ENCODE data around the gene BICRAL. TPM values are rescaled to one million over a fixed set of nuclear protein-coding genes. Genes with fewer than 3 reads are reported as not detected.

Gene BICRAL
- total and polyA plus RNA-seq, 9 of the 15 experiments (the other 6 are each of a cell fraction or from before 2014, with no cell fraction given) = 1.2 to 11.9 (median 5.6) TPM

GRCh38 chr6:42745640-42746462 is 36.0 kb upstream of the BICRAL start, which contains the start of gene TBCC (continued):
- TF ChIP-seq, protein P1, sequence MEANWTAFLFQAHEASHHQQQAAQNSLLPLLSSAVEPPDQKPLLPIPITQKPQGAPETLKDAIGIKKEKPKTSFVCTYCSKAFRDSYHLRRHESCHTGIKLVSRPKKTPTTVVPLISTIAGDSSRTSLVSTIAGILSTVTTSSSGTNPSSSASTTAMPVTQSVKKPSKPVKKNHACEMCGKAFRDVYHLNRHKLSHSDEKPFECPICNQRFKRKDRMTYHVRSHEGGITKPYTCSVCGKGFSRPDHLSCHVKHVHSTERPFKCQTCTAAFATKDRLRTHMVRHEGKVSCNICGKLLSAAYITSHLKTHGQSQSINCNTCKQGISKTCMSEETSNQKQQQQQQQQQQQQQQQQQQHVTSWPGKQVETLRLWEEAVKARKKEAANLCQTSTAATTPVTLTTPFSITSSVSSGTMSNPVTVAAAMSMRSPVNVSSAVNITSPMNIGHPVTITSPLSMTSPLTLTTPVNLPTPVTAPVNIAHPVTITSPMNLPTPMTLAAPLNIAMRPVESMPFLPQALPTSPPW (CRISPR knock-in tag; IDR thresholded peaks at IDR 0.05) = peak; percentile 97
- TF ChIP-seq ATF2 (CRISPR knock-in tag; IDR thresholded peaks at IDR 0.05) (no peak; the same call in 1 of the 2 replicates), ZNF212 (CRISPR knock-in tag; IDR thresholded peaks at IDR 0.05) (no peak), ZNF263 (CRISPR knock-in tag; IDR thresholded peaks at IDR 0.05; ENCODE audit: borderline replicate concordance) (peak; percentile 30; the same call in 1 of the 2 replicates), LCOR (CRISPR knock-in tag; IDR thresholded peaks at IDR 0.05) (no peak; the same call in 1 of the 2 replicates), FOXP1 (CRISPR knock-in tag; IDR thresholded peaks at IDR 0.05) (no peak; the same call in 1 of the 2 replicates), SNIP1 (IDR thresholded peaks at IDR 0.05; ENCODE audit: low read depth) (no peak), ZFX (CRISPR knock-in tag; IDR thresholded peaks at IDR 0.05) (peak; percentile 90), ZNF583 (CRISPR knock-in tag; IDR thresholded peaks at IDR 0.05) (no peak), ZFP1 (CRISPR knock-in tag; IDR thresholded peaks at IDR 0.05) (no peak), NFATC3 (IDR thresholded peaks at IDR 0.05) (no peak), TFAM (CRISPR knock-in tag; conservative IDR thresholded peaks at IDR 0.05) (no peak), GABPB1 (CRISPR knock-in tag; IDR thresholded peaks at IDR 0.05) (no peak; the same call in 1 of the 2 replicates), ZNF639 (CRISPR knock-in tag; conservative IDR thresholded peaks at IDR 0.05 in 1 of 2, IDR thresholded peaks at IDR 0.05 in 1 of 2) (peak in 1 of 2 experiments; percentile 61; a peak in 1 of 4 replicates), ZNF551 (CRISPR knock-in tag; IDR thresholded peaks at IDR 0.05) (no peak)
- TF ChIP-seq, protein P2, sequence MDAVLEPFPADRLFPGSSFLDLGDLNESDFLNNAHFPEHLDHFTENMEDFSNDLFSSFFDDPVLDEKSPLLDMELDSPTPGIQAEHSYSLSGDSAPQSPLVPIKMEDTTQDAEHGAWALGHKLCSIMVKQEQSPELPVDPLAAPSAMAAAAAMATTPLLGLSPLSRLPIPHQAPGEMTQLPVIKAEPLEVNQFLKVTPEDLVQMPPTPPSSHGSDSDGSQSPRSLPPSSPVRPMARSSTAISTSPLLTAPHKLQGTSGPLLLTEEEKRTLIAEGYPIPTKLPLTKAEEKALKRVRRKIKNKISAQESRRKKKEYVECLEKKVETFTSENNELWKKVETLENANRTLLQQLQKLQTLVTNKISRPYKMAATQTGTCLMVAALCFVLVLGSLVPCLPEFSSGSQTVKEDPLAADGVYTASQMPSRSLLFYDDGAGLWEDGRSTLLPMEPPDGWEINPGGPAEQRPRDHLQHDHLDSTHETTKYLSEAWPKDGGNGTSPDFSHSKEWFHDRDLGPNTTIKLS (IDR thresholded peaks at IDR 0.05; ENCODE audit: borderline replicate concordance, low read depth) = no peak
- TF ChIP-seq, protein P3, sequence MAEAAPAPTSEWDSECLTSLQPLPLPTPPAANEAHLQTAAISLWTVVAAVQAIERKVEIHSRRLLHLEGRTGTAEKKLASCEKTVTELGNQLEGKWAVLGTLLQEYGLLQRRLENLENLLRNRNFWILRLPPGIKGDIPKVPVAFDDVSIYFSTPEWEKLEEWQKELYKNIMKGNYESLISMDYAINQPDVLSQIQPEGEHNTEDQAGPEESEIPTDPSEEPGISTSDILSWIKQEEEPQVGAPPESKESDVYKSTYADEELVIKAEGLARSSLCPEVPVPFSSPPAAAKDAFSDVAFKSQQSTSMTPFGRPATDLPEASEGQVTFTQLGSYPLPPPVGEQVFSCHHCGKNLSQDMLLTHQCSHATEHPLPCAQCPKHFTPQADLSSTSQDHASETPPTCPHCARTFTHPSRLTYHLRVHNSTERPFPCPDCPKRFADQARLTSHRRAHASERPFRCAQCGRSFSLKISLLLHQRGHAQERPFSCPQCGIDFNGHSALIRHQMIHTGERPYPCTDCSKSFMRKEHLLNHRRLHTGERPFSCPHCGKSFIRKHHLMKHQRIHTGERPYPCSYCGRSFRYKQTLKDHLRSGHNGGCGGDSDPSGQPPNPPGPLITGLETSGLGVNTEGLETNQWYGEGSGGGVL (CRISPR knock-in tag; IDR thresholded peaks at IDR 0.05) = no peak

Data from K562 (cell line).